IMR-90 (cell line): ENCODE data around the gene SLC44A5. TPM values are rescaled to one million over a fixed set of nuclear protein-coding genes. Genes with fewer than 3 reads are reported as not detected.

Experiments used
- ATAC-seq: fragments of 200-7000 bp; cut with Tn5 transposase; 2 replicates; pipeline ENCODE4 v1.9.1; 2020; ENCODE audit warnings: low read depth, mild to moderate bottlenecking, moderate library complexity
- BruUV-seq: library from RNA; stranded (reverse); fragments of 400-500 nt; replicated peaks from 2 replicates; lab custom pipeline; 2021; lab: Mats Ljungman, UMichigan
- CTCF ChIA-PET: fragments of 300-600 bp; formaldehyde crosslinking; extraction: SDS; loops from one replicate; lab custom pipeline; 2021; ENCODE audit warnings: antibody characterized with exemption; lab: Yijun Ruan, JAX
- POLR2A ChIA-PET: fragments of 300-600 bp; sonication (Branson Sonifier 250); formaldehyde crosslinking; loops from one replicate; lab custom pipeline; 2022; ENCODE audit warnings: antibody characterized with exemption; ENCODE audit not compliant: unreplicated experiment; lab: Charles Lee
- DNase-seq: peaks from one replicate; pipeline ENCODE4 v3.0.0; 2013
- H2AFZ ChIP-seq: replicated peaks from 2 replicates; pipeline ENCODE3; 2013; ENCODE audit warnings: low read length, mild to moderate bottlenecking; ENCODE audit not compliant: poor library complexity
- H2AK5ac ChIP-seq: 2 replicates; pipeline ENCODE4 v1.6.1; 2013; ENCODE audit warnings: low read depth, low read length, inconsistent platforms
- H2AK9ac ChIP-seq: replicated peaks from 2 replicates; pipeline ENCODE3; 2013; ENCODE audit warnings: mild to moderate bottlenecking, low read depth, low read length, moderate library complexity; ENCODE audit not compliant: poor library complexity
- H2BK120ac ChIP-seq: 2 replicates; pipeline ENCODE4 v1.6.1; 2013; ENCODE audit warnings: low read depth, low read length, inconsistent platforms
- H2BK15ac ChIP-seq: 3 replicates; pipeline ENCODE4 v1.6.1; 2013; ENCODE audit warnings: low read depth, low read length, inconsistent platforms
- H2BK20ac ChIP-seq: 2 replicates; pipeline ENCODE4 v1.6.1; 2013; ENCODE audit warnings: low read depth, mild to moderate bottlenecking, inconsistent platforms, low read length, moderate library complexity
- H2BK5ac ChIP-seq: 2 replicates; pipeline ENCODE4 v1.6.1; 2013; ENCODE audit warnings: mild to moderate bottlenecking, low read depth, low read length, inconsistent platforms; ENCODE audit not compliant: poor library complexity, severe bottlenecking
- H3K14ac ChIP-seq: replicated peaks from 2 replicates; pipeline ENCODE4 v1.6.1; 2013; ENCODE audit warnings: low read depth, low read length, inconsistent platforms
- H3K18ac ChIP-seq: 2 replicates; pipeline ENCODE4 v1.6.1; 2013; ENCODE audit warnings: low read depth, low read length, control low read depth
- H3K23ac ChIP-seq: 2 replicates; pipeline ENCODE4 v1.6.1; 2013; ENCODE audit warnings: low read depth, low read length, inconsistent platforms
- H3K27ac ChIP-seq: 2 replicates; pipeline ENCODE4 v1.5.1; 2013; ENCODE audit warnings: mild to moderate bottlenecking, control low read depth, low read length; ENCODE audit not compliant: insufficient read depth
- H3K27me3 ChIP-seq: 2 replicates; pipeline ENCODE4 v1.6.1; 2013; ENCODE audit warnings: low read length; ENCODE audit not compliant: control insufficient read depth, insufficient read depth
- H3K36me3 ChIP-seq: 2 replicates; pipeline ENCODE4 v1.6.1; 2013; ENCODE audit warnings: low read length, mixed read lengths; ENCODE audit not compliant: control insufficient read depth, insufficient read depth
- H3K4ac ChIP-seq: 2 replicates; pipeline ENCODE4 v1.6.1; 2013; ENCODE audit warnings: low read depth, low read length, inconsistent platforms
- H3K4me1 ChIP-seq: 2 replicates; pipeline ENCODE4 v1.6.1; 2013; ENCODE audit warnings: low read length, mixed read lengths; ENCODE audit not compliant: control insufficient read depth, insufficient read depth
- H3K4me2 ChIP-seq: 2 replicates; pipeline ENCODE4 v1.6.1; 2013; ENCODE audit warnings: low read depth, mild to moderate bottlenecking, control low read depth, low read length, moderate library complexity
- H3K4me3 ChIP-seq: 2 replicates; pipeline ENCODE4 v1.5.1; 2013; ENCODE audit warnings: low read depth, mild to moderate bottlenecking, control low read depth, low read length, moderate library complexity; ENCODE audit not compliant: insufficient read depth
- H3K56ac ChIP-seq: 2 replicates; pipeline ENCODE4 v1.6.1; 2013; ENCODE audit warnings: low read length, inconsistent platforms; ENCODE audit not compliant: insufficient read depth; ENCODE audit errors: extremely low read depth
- H3K79me1 ChIP-seq, 2 experiments: 2 replicates each; pipeline ENCODE4 v1.6.1; 2013; ENCODE audit warnings: low read length in 2 of 2, inconsistent platforms in 1 of 2, low read depth in 1 of 2
- H3K9ac ChIP-seq: 2 replicates; pipeline ENCODE4 v1.6.1; 2013; ENCODE audit warnings: low read depth, low read length, control low read depth
- H3K9me1 ChIP-seq: 2 replicates; pipeline ENCODE4 v1.6.1; 2013; ENCODE audit warnings: low read length, inconsistent platforms; ENCODE audit not compliant: insufficient read depth
- H3K9me3 ChIP-seq: 2 replicates; pipeline ENCODE4 v1.6.1; 2013; ENCODE audit warnings: low read length; ENCODE audit not compliant: control insufficient read depth, insufficient read depth
- H4K20me1 ChIP-seq: 2 replicates; pipeline ENCODE4 v1.6.1; 2013; ENCODE audit warnings: low read length, inconsistent platforms; ENCODE audit not compliant: insufficient read depth
- H4K5ac ChIP-seq: 2 replicates; pipeline ENCODE4 v1.6.1; 2013; ENCODE audit warnings: mild to moderate bottlenecking, low read depth, low read length, control low read depth
- H4K8ac ChIP-seq, 2 experiments: 2 replicates each; pipeline ENCODE4 v1.6.1; 2013; ENCODE audit warnings: low read depth in 2 of 2, low read length in 2 of 2, control low read depth in 1 of 2, inconsistent platforms in 1 of 2
- H4K91ac ChIP-seq: 2 replicates; pipeline ENCODE4 v1.6.1; 2013; ENCODE audit warnings: low read depth, low read length, inconsistent platforms; ENCODE audit not compliant: insufficient read depth
- FOS ChIP-seq: fragments of 150-350 bp; IDR thresholded peaks from 2 replicates; pipeline ENCODE4 v1.6.1; 2016; ENCODE audit warnings: low read depth, low read length
- MXI1 ChIP-seq: IDR thresholded peaks from 2 replicates; pipeline ENCODE4 v1.6.1; 2012; ENCODE audit warnings: low read depth, mild to moderate bottlenecking, low read length, moderate library complexity, borderline replicate concordance
- RCOR1 ChIP-seq: IDR thresholded peaks from 2 replicates; pipeline ENCODE4 v1.6.1; 2012; ENCODE audit warnings: mild to moderate bottlenecking, low read length, improper control_type of control experiment; ENCODE audit not compliant: insufficient replicate concordance
- RFX5 ChIP-seq: IDR thresholded peaks from 2 replicates; pipeline ENCODE4 v1.8.0; 2012; ENCODE audit warnings: low read depth, mild to moderate bottlenecking, low read length, moderate library complexity
- SMC3 ChIP-seq: fragments of 150-350 bp; IDR thresholded peaks from 2 replicates; pipeline ENCODE4 v1.6.1; 2016; ENCODE audit warnings: low read depth, mild to moderate bottlenecking, antibody characterized with exemption, low read length, moderate library complexity
- WGBS, 2 experiments: methylation state at CpG; one replicate each; pipeline versions ENCODE4 v1.1.5 to v1.1.7; 2013; ENCODE audit warnings: missing lambda C conversion rate in 2 of 2; ENCODE audit not compliant: insufficient read length in 1 of 2; ENCODE audit errors: extremely low coverage in 2 of 2; 5-methylcytosine and 5-hydroxymethylcytosine counted together
- dilution Hi-C: fragments of 300-500 bp; cut with HindIII; formaldehyde crosslinking; loops from one replicate; pipeline ENCODE4 v1.14.3; 2018; ENCODE audit warnings: low sequenced_read_pairs; ENCODE audit not compliant: unreplicated experiment
- in situ Hi-C: fragments of 300-500 bp; cut with MboI; formaldehyde crosslinking; loops from 3 replicates; pipeline ENCODE4 v1.14.3; 2019; ENCODE audit warnings: low sequenced_read_pairs, inconsistent platforms, mixed read lengths
- intact Hi-C: fragments of 100-400 bp; cut with micrococcal nuclease; formaldehyde crosslinking; loops from 2 replicates; pipeline ENCODE4 v1.10.0; 2022
- polyA plus RNA-seq, 3 experiments: library from polyadenylated mRNA; depleted of rRNA; stranded (reverse); fragments of >200 nt; gene quantifications; 2 replicates each; pipeline ENCODE4 v1.2.3, GENCODE V29; 2012; ENCODE audit warnings: low replicate concordance in 1 of 3
- total RNA-seq: library from RNA; depleted of rRNA; stranded (reverse); fragments of >200 nt; gene quantifications from 2 replicates; pipeline ENCODE4 v1.2.3, GENCODE V29; 2012
- TF ChIP-seq, protein P1 (sequence below): fragments of 150-350 bp; IDR thresholded peaks from 2 replicates; pipeline ENCODE4 v1.6.1; 2016; ENCODE audit warnings: low read depth, mild to moderate bottlenecking, low read length, moderate library complexity, borderline replicate concordance

SLC44A5 gene
- total and polyA plus RNA-seq, 2 of the 4 experiments (the other 2 are of a cell fraction) = under 0.01 TPM; not detected in 1

GRCh38 chr1:75170011-75170410 lies 440.9 kb downstream of the SLC44A5 start:
- H3K4ac ChIP-seq = no peak overlapping the region
- ChIA-PET POLR2A (no interaction called here), CTCF (no interaction called here)
- H2AFZ ChIP-seq = no peak overlapping the region
- dilution Hi-C loops = no loop called here
- no peak overlapping the region for H2AK5ac ChIP-seq
- BruUV-seq = no TSS peak
- H2BK20ac ChIP-seq = no peak overlapping the region
- no peak overlapping the region for H3K56ac ChIP-seq
- H3K4me3 ChIP-seq = no peak overlapping the region
- no peak overlapping the region for H4K5ac ChIP-seq
- no peaks in the 10 kb centered on the region for H3K9me1 ChIP-seq
- no peaks in the 10 kb centered on the region for H3K4me1 ChIP-seq
- H3K23ac ChIP-seq = no peak overlapping the region
- TF ChIP-seq RCOR1 (no peak), FOS (no peak), RFX5 (no peak), MXI1 (no peak), SMC3 (no peak)
- TF ChIP-seq, protein P1, sequence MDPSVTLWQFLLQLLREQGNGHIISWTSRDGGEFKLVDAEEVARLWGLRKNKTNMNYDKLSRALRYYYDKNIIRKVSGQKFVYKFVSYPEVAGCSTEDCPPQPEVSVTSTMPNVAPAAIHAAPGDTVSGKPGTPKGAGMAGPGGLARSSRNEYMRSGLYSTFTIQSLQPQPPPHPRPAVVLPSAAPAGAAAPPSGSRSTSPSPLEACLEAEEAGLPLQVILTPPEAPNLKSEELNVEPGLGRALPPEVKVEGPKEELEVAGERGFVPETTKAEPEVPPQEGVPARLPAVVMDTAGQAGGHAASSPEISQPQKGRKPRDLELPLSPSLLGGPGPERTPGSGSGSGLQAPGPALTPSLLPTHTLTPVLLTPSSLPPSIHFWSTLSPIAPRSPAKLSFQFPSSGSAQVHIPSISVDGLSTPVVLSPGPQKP = no peak
- in situ Hi-C loops = no loop called here
- no peak overlapping the region for H2BK15ac ChIP-seq
- H4K20me1 ChIP-seq = no peaks in the 10 kb centered on the region
- WGBS, 2 experiments = no CpG with 5 or more reads among the region's 2 CpGs
- H2BK5ac ChIP-seq = no peak overlapping the region
- H3K9me3 ChIP-seq = peaks cover 6% of the 10 kb centered on the region
- intact Hi-C loops = no loop called here
- H3K4me2 ChIP-seq = no peak overlapping the region
- H3K18ac ChIP-seq = no peak overlapping the region
- no peak overlapping the region for H3K27ac ChIP-seq
- H2AK9ac ChIP-seq = no peak overlapping the region
- no peak overlapping the region for H2BK120ac ChIP-seq
- H3K9ac ChIP-seq = no peak overlapping the region
- no peaks in the 10 kb centered on the region for H3K79me1 ChIP-seq
- H3K36me3 ChIP-seq = no peaks in the 10 kb centered on the region
- no peak overlapping the region for H4K91ac ChIP-seq
- H4K8ac ChIP-seq = no peak overlapping the region
- H3K27me3 ChIP-seq = no peaks in the 10 kb centered on the region
- ATAC-seq = no peak
- no peak for DNase-seq
- H3K14ac ChIP-seq = no peak overlapping the region
